Measurements from ENCODE around the gene CHRD.

The CHRD gene

GRCh38 chr3:184389935-184390528 is 10.2 kb downstream of the CHRD start:
- TF ChIP-seq, protein P1, sequence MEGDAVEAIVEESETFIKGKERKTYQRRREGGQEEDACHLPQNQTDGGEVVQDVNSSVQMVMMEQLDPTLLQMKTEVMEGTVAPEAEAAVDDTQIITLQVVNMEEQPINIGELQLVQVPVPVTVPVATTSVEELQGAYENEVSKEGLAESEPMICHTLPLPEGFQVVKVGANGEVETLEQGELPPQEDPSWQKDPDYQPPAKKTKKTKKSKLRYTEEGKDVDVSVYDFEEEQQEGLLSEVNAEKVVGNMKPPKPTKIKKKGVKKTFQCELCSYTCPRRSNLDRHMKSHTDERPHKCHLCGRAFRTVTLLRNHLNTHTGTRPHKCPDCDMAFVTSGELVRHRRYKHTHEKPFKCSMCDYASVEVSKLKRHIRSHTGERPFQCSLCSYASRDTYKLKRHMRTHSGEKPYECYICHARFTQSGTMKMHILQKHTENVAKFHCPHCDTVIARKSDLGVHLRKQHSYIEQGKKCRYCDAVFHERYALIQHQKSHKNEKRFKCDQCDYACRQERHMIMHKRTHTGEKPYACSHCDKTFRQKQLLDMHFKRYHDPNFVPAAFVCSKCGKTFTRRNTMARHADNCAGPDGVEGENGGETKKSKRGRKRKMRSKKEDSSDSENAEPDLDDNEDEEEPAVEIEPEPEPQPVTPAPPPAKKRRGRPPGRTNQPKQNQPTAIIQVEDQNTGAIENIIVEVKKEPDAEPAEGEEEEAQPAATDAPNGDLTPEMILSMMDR (conservative IDR thresholded peaks at IDR 0.05; ENCODE audit: low read depth, low read length), result no peak
- no peak for DNase-seq (ENCODE audit: low read depth)

DNA sequence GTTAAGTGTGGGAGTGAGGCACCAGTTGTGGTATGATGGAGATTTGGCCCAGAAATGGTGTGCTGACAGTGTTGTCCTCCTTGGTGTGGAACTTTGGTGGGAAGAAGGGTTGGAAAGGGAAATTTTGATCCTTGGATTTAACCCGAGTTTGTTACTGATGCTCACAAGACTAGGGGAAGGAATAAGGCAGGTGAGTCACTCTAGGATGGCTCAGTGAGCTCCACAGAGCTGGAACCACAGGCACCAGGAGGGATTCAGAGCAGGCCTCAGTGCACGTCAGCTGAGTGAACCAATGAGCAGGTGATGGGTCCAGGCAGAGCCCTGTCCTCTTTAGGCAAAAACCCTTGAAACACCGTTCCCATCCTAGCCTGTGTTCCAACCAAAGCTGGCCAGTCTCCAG is 11.4 kb downstream of the CHRD start:
- H3K4me3 ChIP-seq (ENCODE audit: low read length), result no peak overlapping the region
- TF ChIP-seq, protein P1 (conservative IDR thresholded peaks at IDR 0.05; ENCODE audit: low read depth, low read length), result no peak
- no peak for DNase-seq (ENCODE audit: low read depth)

More at GRCh38 chr3:184389935-184390528, 10.2 kb downstream of the CHRD start:
- H3K4me3 ChIP-seq (ENCODE audit: low read length), result no peak overlapping the region

DNA sequence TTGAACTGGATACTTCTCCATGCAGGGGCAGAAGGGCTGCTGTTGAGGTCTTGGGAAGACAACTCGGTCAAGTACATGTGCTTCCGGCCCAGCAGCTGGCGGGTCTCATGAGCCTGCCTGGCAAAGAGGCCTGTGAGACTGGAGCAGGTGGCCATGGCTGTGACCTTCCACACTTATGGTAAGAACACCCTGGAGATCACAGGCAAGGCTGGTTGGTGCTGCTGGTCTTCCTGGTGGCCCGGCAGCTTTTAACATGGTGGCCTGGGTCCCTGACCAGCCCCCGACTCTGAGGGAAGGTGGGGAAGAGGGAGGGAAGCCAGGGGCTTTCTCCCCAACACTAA is 15.4 kb downstream of the CHRD start:
- TF ChIP-seq, protein P1 (conservative IDR thresholded peaks at IDR 0.05; ENCODE audit: low read depth, low read length), result no peak
- DNase-seq (ENCODE audit: low read depth), result no peak

GRCh38 chr3:184399410-184399809 is 19.6 kb downstream of the CHRD start:
- DNase-seq (ENCODE audit: low read depth), result peak; percentile 50
- H3K4me3 ChIP-seq (ENCODE audit: low read length), result no peak overlapping the region
- TF ChIP-seq, protein P1 (conservative IDR thresholded peaks at IDR 0.05; ENCODE audit: low read depth, low read length), result no peak

More for the DNA sequence above, 15.4 kb downstream of the CHRD start:
- no peak overlapping the region for H3K4me3 ChIP-seq (ENCODE audit: low read length)

- no peak overlapping the region for H3K4me3 ChIP-seq (ENCODE audit: low read length)
These were observed 25.5 kb downstream of the CHRD start for GRCh38 chr3:184405075-184406030.

GRCh38 chr3:184409331-184409926 is 29.6 kb downstream of the CHRD start:
- no peak overlapping the region for H3K4me3 ChIP-seq (ENCODE audit: low read length)
- no peak for DNase-seq (ENCODE audit: low read depth)
- TF ChIP-seq, protein P1 (conservative IDR thresholded peaks at IDR 0.05; ENCODE audit: low read depth, low read length), result no peak

More at GRCh38 chr3:184405075-184406030, 25.5 kb downstream of the CHRD start:
- TF ChIP-seq, protein P1 (conservative IDR thresholded peaks at IDR 0.05; ENCODE audit: low read depth, low read length), result no peak
- DNase-seq (ENCODE audit: low read depth), result peak; percentile 4

Measured in retinal pigment epithelial cell (primary cell).